Stomach (tissue), 9 donors: ENCODE measurements around the gene SNX5. TPM values are rescaled to one million over a fixed set of nuclear protein-coding genes. Genes with fewer than 3 reads are reported as not detected.

Experiments used
- DNase-seq, 2 donors: peaks; one replicate each; pipeline versions ENCODE4 v3.0.0 to v3.0.0-alpha.2; 2013 to 2019
- H3K27ac ChIP-seq, 5 donors: fragments of 200-600 bp in 4 of 5; sonication (generic) in 4 of 5; one replicate each; pipeline ENCODE4 v1.5.1; 2013 to 2019; ENCODE audit warnings: mild to moderate bottlenecking in 1 of 5, moderate library complexity in 1 of 5
- H3K27me3 ChIP-seq, 3 donors: fragments of 200-600 bp; sonication (generic); one replicate each; pipeline ENCODE4 v1.5.1; 2017 to 2019; ENCODE audit warnings: mixed run types in 1 of 3
- H3K36me3 ChIP-seq, 4 donors: fragments of 200-600 bp; sonication (generic); 1 replicate in 3 of 4; 2 replicates in 1 of 4; pipeline ENCODE4 v1.5.1; 2016 to 2019
- H3K4me1 ChIP-seq, 4 donors: fragments of 200-600 bp; sonication (generic); one replicate each; pipeline ENCODE4 v1.5.1; 2016 to 2019
- H3K4me3 ChIP-seq, 4 donors: fragments of 200-600 bp; sonication (generic) in 3 of 4; one replicate each; pipeline ENCODE4 v1.5.1; 2016 to 2019; ENCODE audit warnings: mild to moderate bottlenecking in 1 of 4
- H3K9me3 ChIP-seq, 4 donors: fragments of 200-600 bp; sonication (generic); one replicate each; pipeline ENCODE4 v1.5.1; 2016 to 2019
- CTCF ChIP-seq, 7 experiments: fragments of 450-650 bp in 4 of 7; fragments of 200-600 bp in 3 of 7; sonication (generic) in 3 of 7; IDR thresholded peaks; one replicate each; pipeline ENCODE4 v1.5.1; 2016 to 2019; ENCODE audit warnings: antibody characterized with exemption in 7 of 7, control low read depth in 2 of 7, mild to moderate bottlenecking in 1 of 7
- EP300 ChIP-seq: sonication (generic); formaldehyde crosslinking; IDR thresholded peaks from one replicate; pipeline ENCODE4 v1.6.1; 2017; ENCODE audit warnings: antibody characterized with exemption
- POLR2A ChIP-seq, 4 donors: fragments of 450-650 bp; IDR thresholded peaks; one replicate each; pipeline ENCODE4 v1.6.1; 2016; ENCODE audit warnings: antibody characterized with exemption in 4 of 4, control low read depth in 2 of 4, mild to moderate bottlenecking in 1 of 4, moderate library complexity in 1 of 4
- POLR2AphosphoS5 ChIP-seq, 3 donors: sonication (generic); formaldehyde crosslinking; IDR thresholded peaks; one replicate each; pipeline ENCODE4 v1.6.1; 2016; ENCODE audit warnings: antibody characterized with exemption in 3 of 3
- WGBS, 5 donors: extraction: QIAGEN DNeasy Blood & Tissue Kit in 3 of 5; methylation state at CpG; one replicate each; pipeline versions ENCODE4 v1.1.5 to v1.1.7; 2013 to 2018; 5-methylcytosine and 5-hydroxymethylcytosine counted together
- intact Hi-C: fragments of 100-400 bp; cut with DNase I; formaldehyde crosslinking; loops from one replicate; pipeline ENCODE4 v1.15.1; 2023; ENCODE audit warnings: low total_unique reads
- polyA plus RNA-seq, 3 donors: library from polyadenylated mRNA; stranded (reverse); fragments of 200-250 nt; gene quantifications; one replicate each; pipeline ENCODE4 v1.2.3, GENCODE V29; 2013
- total RNA-seq, 5 donors: library from RNA; depleted of rRNA; stranded (reverse); fragments of >200 nt; gene quantifications; one replicate each; pipeline versions ENCODE4 v1.1.0 to v1.2.3, GENCODE V29; 2014 to 2016
- donor health status: healthy with polysubstance abuse.
- donor health status: Bipolar disorder and iron deficiency.
- donor health status: healthy.

The SNX5 gene
- total and polyA plus RNA-seq, 8 donors, result 47.3 to 202 (median 103) TPM

GRCh38 chr20:18014411-18014810, 45.8 kb upstream of the SNX5 start:
- Histone ChIP-seq H3K4me3 (no peak overlapping the region), H3K36me3 (no peaks in the 10 kb centered on the region), H3K9me3 (no peaks in the 10 kb centered on the region), H3K27ac (no peak overlapping the region), H3K4me1 (peaks cover 0 to 4% (median 0%) of the 10 kb centered on the region in 4 donors), H3K27me3 (no peaks in the 10 kb centered on the region)
- DNase-seq, result no peak
- intact Hi-C loops, result no loop called here
- TF ChIP-seq EP300 (no peak), CTCF (IDR thresholded peaks at IDR 0.05) (no peak)
- 75 to 92% (median 81%) methylated on average over 6 of the region's 6 CpGs for WGBS, 5 donors

- TF ChIP-seq CTCF (IDR thresholded peaks at IDR 0.05), result no peak
- TF ChIP-seq EP300, result no peak
- no peak for TF ChIP-seq POLR2AphosphoS5 (IDR thresholded peaks at IDR 0.05)
- no peak for TF ChIP-seq POLR2A (IDR thresholded peaks at IDR 0.05)
- no peaks in the 10 kb centered on the region for H3K27me3 ChIP-seq
- no peak overlapping the region for H3K4me3 ChIP-seq
- H3K36me3 ChIP-seq, result no peaks in the 10 kb centered on the region
- WGBS, 5 donors, result 95 to 98% (median 96%) methylated on average over 2 of the region's 2 CpGs
- no peak overlapping the region for H3K27ac ChIP-seq
- peaks cover 4 to 6% (median 5%) of the 10 kb centered on the region in 4 donors for H3K4me1 ChIP-seq
- intact Hi-C loops, result no loop called here
- H3K9me3 ChIP-seq, result no peaks in the 10 kb centered on the region
- no peak for DNase-seq
Measured at GRCh38 chr20:18012901-18013300, 44.3 kb upstream of the SNX5 start.

GRCh38 chr20:18011951-18012645, 43.5 kb upstream of the SNX5 start:
- 91 to 94% (median 93%) methylated on average over 20 to 21 of the region's 21 CpGs for WGBS, 5 donors
- no peaks in the 10 kb centered on the region for H3K9me3 ChIP-seq
- TF ChIP-seq POLR2A (IDR thresholded peaks at IDR 0.05) (no peak), EP300 (no peak), CTCF (IDR thresholded peaks at IDR 0.05) (no peak), POLR2AphosphoS5 (IDR thresholded peaks at IDR 0.05) (no peak)
- no peak overlapping the region for H3K4me3 ChIP-seq
- H3K36me3 ChIP-seq, result no peaks in the 10 kb centered on the region
- peaks cover 11 to 14% (median 12%) of the 10 kb centered on the region in 4 donors for H3K4me1 ChIP-seq
- no peaks in the 10 kb centered on the region for H3K27me3 ChIP-seq
- no peak for DNase-seq
- no peak overlapping the region for H3K27ac ChIP-seq
- intact Hi-C loops, result no loop called here

- no peak overlapping the region for H3K4me3 ChIP-seq
- intact Hi-C loops, result no loop called here
- H3K9me3 ChIP-seq, result no peaks in the 10 kb centered on the region
- H3K27me3 ChIP-seq, result no peaks in the 10 kb centered on the region
- peaks cover 15 to 20% (median 18%) of the 10 kb centered on the region in 4 donors for H3K4me1 ChIP-seq
- no peaks in the 10 kb centered on the region for H3K36me3 ChIP-seq
- TF ChIP-seq CTCF (IDR thresholded peaks at IDR 0.05), result no peak
- TF ChIP-seq POLR2AphosphoS5 (IDR thresholded peaks at IDR 0.05), result no peak
- TF ChIP-seq EP300, result no peak
- TF ChIP-seq POLR2A (IDR thresholded peaks at IDR 0.05), result no peak
- DNase-seq, result no peak
- H3K27ac ChIP-seq, result no peak overlapping the region
- 90 to 94% (median 94%) methylated on average over 14 of the region's 14 CpGs for WGBS, 5 donors
Measured at GRCh38 chr20:18011482-18011881, 42.9 kb upstream of the SNX5 start.
